ENCODE results near the gene GABBR2. TPM values are rescaled to one million over a fixed set of nuclear protein-coding genes. Genes with fewer than 3 reads are reported as not detected.

GABBR2 gene
- total RNA-seq, 4 donors from 2014 or later: 0.17 to 0.26 TPM; not detected in 2

DNA sequence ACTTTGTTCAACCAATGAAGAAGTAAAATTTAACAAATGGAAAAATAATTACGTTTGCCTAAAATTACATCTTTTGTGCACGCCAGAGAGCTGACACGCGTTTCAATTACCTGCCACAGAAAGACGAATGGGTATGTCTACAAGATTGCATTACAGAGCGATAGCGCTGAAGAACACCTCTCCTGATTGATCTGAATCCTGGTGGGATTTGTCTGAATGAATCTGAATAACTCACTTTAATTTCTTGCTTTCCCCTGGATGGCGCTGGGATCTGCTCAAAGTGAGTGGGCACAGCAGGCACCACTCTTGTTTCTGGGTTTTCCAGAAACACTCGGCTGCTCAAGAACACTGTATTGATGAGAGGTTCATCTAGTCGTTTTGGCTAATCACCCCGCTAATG is 304.5 kb downstream of the GABBR2 start:
- Histone ChIP-seq H3K36me3 (no peaks in the 10 kb centered on the region), H3K27ac (replicated peaks in 1 of 4) (no peak overlapping the region), H3K9me3 (no peaks in the 10 kb centered on the region), H3K27me3 (peaks cover 0 to 12% (median 0%) of the 10 kb centered on the region in 4 donors), H3K4me1 (peaks cover 0 to 1% (median 0%) of the 10 kb centered on the region in 4 donors), H3K4me3 (no peak overlapping the region)
- intact Hi-C loops (cut with DNase I): no loop called here
- WGBS: 85% methylated on average over 11 of the region's 11 CpGs
- DNase-seq (ENCODE audit: extremely low spot score): no peak
- no peak for TF ChIP-seq POLR2A (IDR thresholded peaks at IDR 0.05; ENCODE audit: low read depth)
- TF ChIP-seq, protein P1, sequence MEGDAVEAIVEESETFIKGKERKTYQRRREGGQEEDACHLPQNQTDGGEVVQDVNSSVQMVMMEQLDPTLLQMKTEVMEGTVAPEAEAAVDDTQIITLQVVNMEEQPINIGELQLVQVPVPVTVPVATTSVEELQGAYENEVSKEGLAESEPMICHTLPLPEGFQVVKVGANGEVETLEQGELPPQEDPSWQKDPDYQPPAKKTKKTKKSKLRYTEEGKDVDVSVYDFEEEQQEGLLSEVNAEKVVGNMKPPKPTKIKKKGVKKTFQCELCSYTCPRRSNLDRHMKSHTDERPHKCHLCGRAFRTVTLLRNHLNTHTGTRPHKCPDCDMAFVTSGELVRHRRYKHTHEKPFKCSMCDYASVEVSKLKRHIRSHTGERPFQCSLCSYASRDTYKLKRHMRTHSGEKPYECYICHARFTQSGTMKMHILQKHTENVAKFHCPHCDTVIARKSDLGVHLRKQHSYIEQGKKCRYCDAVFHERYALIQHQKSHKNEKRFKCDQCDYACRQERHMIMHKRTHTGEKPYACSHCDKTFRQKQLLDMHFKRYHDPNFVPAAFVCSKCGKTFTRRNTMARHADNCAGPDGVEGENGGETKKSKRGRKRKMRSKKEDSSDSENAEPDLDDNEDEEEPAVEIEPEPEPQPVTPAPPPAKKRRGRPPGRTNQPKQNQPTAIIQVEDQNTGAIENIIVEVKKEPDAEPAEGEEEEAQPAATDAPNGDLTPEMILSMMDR (IDR thresholded peaks at IDR 0.05): no peak
- TF ChIP-seq EP300 (IDR thresholded peaks at IDR 0.05): no peak

DNA sequence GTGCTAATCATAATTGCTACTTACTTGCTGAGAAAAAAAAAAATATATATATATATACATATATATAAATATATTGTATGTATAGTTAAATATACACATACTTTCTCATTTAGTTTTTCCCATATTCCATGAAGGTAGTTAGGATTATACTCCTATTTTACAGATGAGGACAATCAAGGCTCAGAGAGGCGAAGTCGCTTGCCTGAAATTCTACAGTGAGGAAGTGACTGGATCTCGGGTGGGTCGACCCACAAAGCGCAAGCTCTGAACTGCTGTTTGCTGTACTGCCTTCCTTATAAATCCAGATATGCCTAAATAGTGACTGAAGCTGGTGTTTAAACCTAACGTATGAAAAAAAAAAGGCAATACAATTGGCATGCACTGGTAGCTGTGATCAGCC is 305.0 kb downstream of the GABBR2 start:
- no peak for TF ChIP-seq EP300 (IDR thresholded peaks at IDR 0.05)
- TF ChIP-seq, protein P1 (IDR thresholded peaks at IDR 0.05): no peak
- TF ChIP-seq POLR2AphosphoS5 (IDR thresholded peaks at IDR 0.05): no peak
- TF ChIP-seq POLR2A (IDR thresholded peaks at IDR 0.05; ENCODE audit: low read depth): no peak
- H3K9me3 ChIP-seq: no peaks in the 10 kb centered on the region
- H3K27ac ChIP-seq (replicated peaks in 1 of 4): no peak overlapping the region
- 93% methylated on average over 6 of the region's 6 CpGs for WGBS
- no peak overlapping the region for H3K4me3 ChIP-seq
- DNase-seq (ENCODE audit: extremely low spot score): no peak
- no peaks in the 10 kb centered on the region for H3K4me1 ChIP-seq
- H3K27me3 ChIP-seq: peaks cover 0 to 17% (median 0%) of the 10 kb centered on the region in 4 donors
- intact Hi-C loops (cut with DNase I): no loop called here
- H3K36me3 ChIP-seq: no peaks in the 10 kb centered on the region

DNA sequence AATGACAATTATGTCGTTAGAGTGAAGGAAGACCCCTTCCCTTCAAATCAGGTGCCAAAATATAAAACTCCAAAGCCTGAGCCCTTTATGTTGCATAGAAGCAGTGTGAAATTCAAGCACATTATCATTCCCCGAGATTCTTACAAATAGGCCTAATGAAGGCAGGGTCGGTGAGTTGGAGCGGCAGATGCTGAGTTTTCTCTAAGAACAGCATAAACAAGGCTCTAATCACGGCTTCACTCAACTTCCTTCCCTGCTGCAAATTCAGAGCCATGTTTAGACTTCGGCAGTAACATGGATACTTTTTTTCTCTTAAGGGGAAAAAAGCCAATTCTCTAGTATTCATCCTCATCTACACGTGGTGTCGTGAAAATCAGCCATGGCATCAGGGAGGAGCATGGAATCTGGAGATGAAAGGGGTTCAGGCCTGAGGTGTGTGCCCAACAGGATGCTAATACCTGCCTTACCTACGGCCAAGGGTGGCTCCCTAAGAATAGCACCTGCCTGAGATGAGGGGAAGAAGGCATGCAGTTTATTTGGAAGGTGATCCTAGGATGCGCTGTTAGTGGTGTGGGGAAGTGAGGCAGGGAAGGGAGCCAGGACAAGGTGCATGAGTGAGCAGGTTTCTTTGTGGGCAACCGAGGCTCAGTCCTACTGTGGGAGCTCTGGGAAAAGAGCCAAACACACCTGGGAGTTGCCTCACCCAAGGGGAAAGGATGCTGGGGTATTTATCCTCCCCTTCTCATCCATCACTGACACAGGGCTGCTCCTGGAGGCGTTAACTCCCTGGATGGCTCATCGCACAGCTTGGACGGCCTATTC is 306.5 kb downstream of the GABBR2 start:
- TF ChIP-seq EP300 (IDR thresholded peaks at IDR 0.05): no peak
- TF ChIP-seq, protein P1 (IDR thresholded peaks at IDR 0.05): no peak
- no peak for TF ChIP-seq POLR2A (IDR thresholded peaks at IDR 0.05; ENCODE audit: low read depth)
- TF ChIP-seq POLR2AphosphoS5 (IDR thresholded peaks at IDR 0.05): no peak
- no peak overlapping the region for H3K27ac ChIP-seq (replicated peaks in 1 of 4)
- H3K36me3 ChIP-seq: no peaks in the 10 kb centered on the region
- H3K4me1 ChIP-seq: no peaks in the 10 kb centered on the region
- no peak overlapping the region for H3K4me3 ChIP-seq
- intact Hi-C loops (cut with DNase I): no loop called here
- no peak for DNase-seq (ENCODE audit: extremely low spot score)
- WGBS: 62% methylated on average over 14 of the region's 14 CpGs
- H3K9me3 ChIP-seq: no peaks in the 10 kb centered on the region
- peaks cover 0 to 29% (median 0%) of the 10 kb centered on the region in 4 donors for H3K27me3 ChIP-seq

DNA sequence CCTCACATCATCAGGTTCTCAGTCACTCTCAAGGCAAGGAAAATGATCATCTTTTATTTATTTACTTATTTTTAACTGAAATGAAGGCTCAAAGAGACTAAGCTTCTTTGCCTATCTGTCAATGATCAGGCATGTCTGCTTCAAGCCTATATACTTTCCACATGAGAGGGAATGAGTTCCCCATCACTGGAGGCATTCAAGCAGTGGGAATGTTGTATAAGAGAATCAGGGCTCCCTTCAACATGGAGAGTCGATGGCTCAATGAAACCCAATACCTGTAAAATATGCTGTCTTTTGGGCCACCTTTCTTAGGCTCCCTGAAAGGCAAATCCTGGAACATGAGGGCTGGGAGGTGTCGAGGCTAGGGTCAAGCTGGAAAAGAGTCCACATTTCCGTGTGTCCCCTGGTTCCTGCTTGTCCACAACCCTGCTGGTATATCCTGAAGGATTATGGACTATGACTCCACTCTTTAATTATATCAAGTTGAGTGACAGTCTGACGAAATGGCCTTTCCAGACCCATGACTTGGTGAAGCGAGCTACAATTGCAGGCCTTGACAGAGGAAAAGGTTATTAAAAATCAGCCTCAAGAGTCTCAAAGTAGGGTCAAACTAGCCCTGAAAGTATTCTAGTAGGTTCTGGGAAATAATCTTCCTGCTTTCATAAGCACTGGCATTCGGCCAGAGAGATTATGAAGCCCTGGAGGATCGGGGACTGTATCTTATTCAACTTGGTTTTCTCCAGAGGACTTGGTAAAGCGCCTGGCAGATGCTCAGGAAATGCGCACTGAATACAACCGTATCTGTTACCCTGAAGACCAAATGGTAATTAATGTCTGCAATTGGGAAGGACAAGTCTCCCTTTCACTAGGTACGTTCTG is 307.4 kb downstream of the GABBR2 start:
- Histone ChIP-seq H3K27ac (replicated peaks in 1 of 4) (no peak overlapping the region), H3K4me1 (no peaks in the 10 kb centered on the region), H3K9me3 (no peaks in the 10 kb centered on the region), H3K27me3 (peaks cover 0 to 36% (median 0%) of the 10 kb centered on the region in 4 donors), H3K4me3 (no peak overlapping the region), H3K36me3 (no peaks in the 10 kb centered on the region)
- intact Hi-C loops (cut with DNase I): no loop called here
- no peak for DNase-seq (ENCODE audit: extremely low spot score)
- WGBS: 69% methylated on average over 11 of the region's 11 CpGs
- TF ChIP-seq POLR2A (IDR thresholded peaks at IDR 0.05; ENCODE audit: low read depth): no peak
- no peak for TF ChIP-seq EP300 (IDR thresholded peaks at IDR 0.05)
- TF ChIP-seq, protein P1 (IDR thresholded peaks at IDR 0.05): no peak
- TF ChIP-seq POLR2AphosphoS5 (IDR thresholded peaks at IDR 0.05): no peak
